Measurements from ENCODE around the gene RNF166.

RNF166 gene

DNA sequence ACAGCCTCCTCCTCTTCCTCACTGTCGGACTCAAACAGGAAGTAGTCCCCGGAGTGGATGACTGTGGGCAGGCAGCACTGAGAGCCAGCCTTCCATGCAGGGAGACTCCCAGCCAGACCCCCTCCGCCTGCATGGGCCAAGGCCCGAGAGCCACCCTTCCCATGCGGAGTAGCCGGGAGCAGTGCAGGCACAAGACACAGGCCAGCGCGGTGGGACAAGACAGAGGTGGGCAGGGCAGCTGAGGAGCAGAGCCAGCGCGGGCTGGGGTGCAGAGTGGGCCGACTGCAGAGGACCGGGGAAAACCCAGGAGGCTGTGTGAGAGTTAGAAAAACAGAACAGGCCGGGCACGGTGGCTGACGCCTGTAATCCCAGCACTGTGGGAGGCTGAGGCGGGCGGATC, 17.7 kb upstream of the RNF166 start:
- no peak for DNase-seq (ENCODE audit: low read depth)

DNA sequence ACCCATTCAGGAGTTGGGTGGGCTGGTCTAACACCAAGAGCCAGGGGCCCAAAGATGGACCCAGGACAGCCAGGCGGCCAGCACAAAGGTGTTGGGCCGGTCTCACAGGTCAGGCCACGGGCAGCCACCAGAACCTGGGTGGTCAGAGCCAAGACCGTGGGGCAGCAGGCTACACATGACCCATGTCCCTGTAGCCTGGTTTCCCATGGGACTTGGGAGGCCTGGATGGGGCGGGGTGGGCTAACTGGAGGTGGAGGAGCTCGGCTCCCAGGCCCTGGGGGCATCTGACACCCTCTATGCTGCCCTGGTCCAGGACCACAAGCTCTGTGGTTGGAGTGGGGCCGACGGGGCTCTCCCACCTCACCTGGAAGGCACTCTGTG, 17.3 kb upstream of the RNF166 start:
- no peak for DNase-seq (ENCODE audit: low read depth)

DNA sequence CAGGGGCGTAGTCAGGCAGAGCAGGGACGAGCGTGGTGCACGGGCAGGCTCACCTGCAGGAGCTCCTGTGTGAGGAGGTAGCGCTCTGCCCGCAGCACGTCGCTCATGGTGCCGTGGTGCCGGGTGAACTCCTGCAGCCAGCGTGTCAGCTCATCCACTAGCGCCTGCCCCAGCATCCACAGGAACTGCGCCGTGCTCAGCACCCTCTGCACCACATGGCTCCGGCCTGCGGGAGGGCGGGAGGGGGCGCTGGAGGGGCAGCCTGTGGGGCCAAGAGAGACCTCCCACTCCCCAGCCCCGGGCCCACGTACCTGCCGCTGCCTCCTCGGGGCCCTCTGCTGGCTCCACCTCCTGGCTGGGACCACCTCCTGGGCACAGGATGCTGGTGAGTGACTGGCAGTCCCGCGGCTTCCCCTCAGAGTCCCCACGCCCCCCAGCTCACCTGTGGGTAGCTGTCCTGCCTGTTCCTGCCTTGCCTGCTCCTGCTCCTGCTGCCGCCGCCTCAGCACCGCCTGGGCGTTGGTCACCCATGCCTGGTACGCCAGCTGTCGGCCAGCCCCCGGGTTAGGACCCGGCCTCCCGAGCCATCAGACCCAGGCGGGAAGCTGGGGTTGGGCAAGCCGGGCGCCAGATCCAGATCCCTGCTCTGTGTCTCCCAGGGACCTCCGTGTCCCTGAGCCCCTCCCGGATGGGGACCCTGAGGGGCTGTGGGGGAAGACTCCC, 16.7 kb upstream of the RNF166 start:
- DNase-seq (ENCODE audit: low read depth), result no peak

DNA sequence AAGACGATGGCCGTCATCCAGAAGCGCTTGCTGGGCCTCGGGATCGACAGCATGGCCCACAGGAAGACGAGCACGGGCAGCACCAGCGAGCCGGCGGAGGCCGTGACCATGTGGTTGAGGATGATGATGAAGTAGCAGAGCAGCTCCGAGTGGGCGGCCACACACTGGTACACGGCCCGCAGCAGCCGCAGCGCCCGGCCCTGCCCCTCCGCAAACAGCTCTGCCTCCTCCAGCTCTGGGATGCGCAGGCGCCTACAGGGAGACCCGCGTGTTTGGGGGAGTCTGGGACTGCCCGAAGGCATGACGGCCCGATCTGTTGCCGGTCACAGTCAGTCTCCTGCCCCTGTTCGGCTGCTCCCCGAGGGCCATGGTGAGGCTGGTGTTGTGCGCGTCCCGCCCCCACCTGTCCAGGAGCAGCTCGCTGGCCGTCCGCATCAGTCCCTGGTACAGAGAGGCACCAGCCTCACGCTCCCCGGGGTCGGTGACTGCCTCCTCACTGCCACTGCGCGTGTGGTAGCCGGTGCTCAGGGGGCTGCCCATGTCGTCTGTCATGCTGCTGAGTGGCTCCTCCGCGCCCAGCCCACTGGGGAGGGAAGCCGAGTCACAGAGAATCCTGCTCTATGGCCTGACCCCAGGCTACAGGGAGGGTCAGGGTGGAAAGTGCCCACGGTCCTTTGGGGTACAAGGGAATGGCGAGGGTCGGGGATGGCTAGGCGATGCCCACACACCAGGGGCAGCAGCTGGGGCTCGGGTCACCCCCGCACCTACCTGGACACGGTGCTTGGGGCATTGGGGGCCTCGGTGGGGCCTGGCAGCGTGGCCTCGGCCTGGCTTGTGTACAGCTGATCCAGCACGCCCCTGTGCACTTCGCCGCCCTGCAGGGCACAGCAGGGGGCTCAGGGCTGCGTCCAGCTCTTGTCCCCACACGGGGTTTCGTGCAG, 15.9 kb upstream of the RNF166 start:
- no peak for DNase-seq (ENCODE audit: low read depth)

DNA sequence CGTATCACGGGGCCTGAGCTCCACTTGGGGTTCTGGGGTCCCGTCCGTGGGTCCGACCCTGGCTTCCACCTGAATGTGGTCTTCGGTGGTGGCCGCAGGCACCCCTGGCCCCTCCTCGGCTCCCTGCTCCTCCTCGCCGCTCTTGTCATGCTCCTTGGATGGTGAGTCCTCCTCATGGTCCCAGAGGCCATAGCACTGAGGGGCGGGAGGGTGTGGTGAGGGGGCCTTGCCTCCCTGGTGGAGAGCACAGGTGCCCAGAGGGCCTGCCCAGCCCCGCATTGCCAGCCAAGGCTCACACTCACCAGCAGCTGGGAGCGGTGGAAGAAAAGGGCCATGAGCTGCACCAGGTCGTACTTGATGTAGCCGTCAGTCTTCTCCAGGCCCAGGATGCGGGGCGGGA, 15.0 kb upstream of the RNF166 start:
- DNase-seq (ENCODE audit: low read depth), result no peak

DNA sequence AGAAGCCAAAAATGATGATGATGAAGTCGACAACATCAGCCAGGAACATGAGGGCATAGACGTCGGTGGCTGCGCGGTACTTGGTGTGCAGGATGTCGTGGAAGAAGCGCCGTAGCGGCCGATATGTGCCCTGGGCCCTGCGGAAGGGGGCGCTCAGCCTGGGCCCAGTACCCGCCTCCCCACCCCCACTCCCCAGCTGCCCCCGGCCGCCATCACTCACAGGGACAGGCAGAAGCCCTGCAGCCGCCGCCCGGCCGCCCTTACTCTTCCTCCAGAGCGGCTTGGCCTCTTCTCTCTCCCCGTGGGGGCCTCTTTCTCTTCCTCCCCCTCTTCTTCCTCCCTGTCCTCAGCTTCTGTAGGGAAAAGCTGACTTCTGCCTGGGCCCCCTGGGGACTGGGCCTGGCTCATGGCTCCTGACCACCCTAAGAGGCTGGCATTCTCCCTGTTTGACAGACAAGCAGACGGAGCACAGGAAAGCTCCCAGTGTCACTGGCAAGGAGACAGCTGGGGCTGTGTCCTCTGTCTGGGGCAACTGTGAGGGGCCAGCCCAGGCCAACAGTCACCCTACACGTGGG, 14.3 kb upstream of the RNF166 start:
- no peak for DNase-seq (ENCODE audit: low read depth)

DNA sequence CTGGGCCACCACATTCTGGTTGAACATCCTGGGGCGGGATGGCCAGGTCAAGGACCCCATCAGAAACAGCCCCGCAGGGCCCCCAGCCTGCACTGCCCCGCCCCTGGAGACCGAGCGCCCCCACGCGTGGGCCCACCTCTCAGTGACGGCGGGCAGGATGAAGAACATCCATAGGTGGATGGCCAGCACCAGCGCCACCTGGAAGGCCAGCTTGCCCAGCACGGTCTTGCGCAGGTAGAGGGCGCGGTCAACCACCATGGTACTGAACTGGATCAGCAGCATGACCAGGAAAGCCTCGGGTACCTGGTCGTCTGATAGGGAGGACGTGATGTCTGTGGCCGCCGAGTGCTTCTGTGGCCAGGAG, 13.7 kb upstream of the RNF166 start:
- DNase-seq (ENCODE audit: low read depth), result no peak

DNA sequence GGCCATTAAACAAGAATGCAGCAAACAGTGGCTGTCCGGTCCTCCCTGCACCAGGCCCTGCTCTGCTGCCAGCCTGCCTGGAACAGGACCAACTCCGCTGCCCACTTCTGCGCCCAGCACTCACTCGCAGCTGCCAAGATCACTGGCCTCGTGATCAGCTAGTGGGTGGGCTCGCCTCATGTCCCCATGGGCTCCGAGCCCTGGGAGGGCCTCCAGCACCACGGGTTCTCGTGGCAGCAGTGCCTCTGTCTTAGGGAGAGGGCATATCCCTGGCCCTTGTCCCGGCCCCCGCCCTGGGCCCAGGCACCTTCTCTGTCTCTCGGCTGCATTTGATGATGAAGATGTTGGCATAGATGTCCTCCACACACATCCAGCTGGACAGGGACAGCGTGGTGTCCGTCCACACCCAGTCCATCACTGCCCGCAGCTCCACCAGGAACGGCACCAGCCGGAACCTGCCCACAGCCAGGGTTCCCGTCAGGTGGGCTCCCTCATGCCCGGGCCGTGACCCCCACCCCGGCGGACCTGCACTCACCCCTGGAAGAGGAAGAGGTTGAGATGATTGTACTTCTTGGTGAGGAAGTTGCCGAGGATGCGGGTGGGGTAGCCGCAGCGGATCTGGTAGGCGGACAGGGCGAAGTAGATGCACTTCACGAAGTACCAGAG, 13.2 kb upstream of the RNF166 start:
- no peak for DNase-seq (ENCODE audit: low read depth)

DNA sequence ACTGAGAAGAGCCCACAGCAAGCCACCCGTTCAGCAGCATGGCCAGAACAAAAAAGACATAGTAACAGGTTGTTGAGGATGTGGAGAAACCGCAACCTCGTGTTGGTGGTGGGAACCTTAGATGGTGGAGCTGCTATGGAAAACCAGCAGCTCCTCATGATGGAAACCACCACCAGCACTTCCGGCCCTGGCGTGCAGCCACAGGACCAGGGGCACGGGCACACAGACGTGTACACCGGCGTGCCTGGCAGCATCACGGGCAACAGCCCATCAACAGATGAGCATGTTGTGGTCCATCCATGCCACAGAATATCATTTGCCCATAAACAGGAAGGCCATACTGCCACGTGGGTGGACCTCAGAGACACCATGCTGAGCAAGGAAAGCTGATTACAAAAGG, 12.0 kb upstream of the RNF166 start:
- DNase-seq (ENCODE audit: low read depth), result no peak

DNA sequence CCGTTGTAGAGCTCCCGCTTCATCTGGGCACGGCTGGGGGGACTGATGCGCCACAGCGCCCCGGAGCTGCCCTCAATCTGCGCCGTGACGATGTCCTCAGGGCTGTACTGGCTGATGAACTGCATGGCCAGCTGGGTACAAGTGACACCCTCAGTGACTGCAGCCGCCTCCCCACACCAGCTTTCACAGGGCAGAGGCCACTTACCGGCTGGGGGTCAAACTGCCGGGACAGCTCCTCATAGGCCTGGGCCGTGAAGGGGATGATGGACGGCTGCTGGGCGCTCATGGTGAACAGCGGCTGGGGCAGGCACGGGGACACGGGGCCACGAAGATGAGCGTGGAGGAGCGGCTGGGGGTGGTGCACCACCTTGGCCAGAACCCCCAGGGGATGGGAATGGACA, 10.4 kb upstream of the RNF166 start:
- DNase-seq (ENCODE audit: low read depth), result no peak

DNA sequence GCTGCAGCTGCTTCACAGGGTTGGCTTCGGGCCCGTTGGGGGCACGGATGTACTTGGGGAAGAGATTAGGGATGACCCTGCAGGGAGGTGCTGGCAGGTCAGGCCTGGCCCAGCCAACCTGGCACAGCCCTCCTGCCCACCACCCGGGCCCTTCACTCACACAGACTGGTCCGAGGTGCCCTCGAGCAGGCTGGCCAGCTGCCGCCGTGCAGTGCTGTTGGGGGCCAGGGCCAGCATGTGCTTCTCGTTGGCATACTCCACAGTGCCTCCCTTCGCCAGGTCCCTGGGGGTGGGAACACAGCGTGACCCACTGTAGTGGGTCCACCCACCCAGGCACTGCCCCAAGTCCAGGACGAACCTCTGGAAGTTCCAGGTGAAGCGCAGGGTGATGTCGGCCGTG, 10.0 kb upstream of the RNF166 start:
- no peak for DNase-seq (ENCODE audit: low read depth)

DNA sequence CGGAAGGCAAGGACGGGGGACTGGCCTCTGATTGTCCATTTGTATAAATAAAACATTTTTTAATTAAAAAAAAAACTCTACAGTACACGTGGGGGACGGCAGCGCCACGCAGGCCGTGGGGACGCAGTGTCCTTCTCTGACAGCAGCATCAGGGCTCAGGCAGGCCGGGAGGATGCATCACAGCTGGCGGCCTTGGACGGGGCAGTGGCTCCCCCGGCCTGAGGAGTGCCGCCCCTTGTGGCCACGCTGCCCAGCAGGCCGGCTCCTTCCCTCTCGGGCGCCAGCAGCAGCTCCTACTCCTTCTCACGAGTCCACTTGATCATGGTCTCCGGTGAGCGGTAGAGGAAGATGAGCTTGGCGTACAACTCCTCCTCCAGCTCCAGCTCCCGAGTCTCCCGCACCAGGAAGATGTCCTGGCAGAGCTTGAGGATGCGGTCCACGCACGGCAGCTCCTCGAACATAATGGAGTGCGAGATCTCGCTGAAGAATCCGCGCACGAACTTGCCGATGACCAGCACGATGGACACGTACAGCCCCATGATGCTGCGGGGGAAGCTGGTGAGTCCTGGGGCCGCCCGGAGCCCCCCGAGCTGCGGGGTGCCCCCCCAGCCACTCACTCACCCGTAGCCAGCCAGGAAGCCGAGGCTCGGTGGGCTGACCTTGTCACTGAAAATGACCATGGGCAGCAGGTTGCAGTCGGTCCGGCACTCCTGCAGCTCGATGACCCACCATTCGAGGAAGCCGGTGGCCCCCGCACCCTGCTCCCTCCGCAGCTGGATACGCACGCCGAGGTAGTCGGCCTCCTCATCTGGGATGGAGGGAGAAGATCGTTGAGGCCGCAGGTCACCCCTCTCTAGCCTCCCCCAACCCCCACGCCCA, 9.3 kb upstream of the RNF166 start:
- DNase-seq (ENCODE audit: low read depth), result no peak

DNA sequence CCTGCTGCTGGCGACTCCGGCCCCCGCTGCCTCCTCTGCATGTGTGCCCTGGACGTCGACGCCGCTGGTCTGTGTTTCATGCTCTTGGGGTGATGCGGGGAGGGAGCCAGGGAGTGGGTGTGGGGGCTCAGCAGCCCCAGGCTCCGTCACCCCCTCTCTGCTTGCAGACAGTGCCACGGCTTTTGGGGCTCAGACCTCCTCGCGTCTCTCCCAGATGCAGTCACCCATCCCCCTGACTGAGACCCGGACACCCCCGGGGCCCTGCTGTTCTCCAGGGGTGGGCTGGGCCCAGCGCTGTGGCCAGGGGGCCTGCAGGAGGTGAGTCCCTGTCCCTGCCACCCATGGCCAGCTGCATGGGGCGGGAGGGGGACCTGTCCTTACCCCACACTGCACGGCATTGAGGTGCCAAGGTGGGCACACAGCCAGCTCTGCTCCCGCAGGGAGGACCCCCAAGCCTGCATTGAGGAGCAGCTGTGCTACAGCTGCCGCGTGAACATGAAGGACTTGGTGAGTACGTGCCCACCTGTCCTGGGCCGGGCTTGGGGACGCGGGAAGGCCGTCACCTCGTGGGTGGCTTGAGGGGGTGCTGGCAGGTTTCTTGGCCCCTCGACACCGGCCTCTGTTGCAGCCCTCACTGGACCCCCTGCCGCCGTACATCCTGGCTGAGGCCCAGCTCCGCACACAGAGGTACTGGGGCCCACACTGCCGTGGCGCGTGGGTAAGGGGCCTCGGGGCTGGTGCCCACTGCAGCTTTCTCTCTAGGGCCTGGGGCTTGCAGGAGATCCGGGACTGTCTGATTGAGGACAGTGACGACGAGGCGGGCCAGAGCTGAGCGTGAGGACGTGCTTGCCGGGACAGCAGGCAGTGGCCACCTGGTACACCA, 8.5 kb upstream of the RNF166 start:
- DNase-seq (ENCODE audit: low read depth), result no peak

DNA sequence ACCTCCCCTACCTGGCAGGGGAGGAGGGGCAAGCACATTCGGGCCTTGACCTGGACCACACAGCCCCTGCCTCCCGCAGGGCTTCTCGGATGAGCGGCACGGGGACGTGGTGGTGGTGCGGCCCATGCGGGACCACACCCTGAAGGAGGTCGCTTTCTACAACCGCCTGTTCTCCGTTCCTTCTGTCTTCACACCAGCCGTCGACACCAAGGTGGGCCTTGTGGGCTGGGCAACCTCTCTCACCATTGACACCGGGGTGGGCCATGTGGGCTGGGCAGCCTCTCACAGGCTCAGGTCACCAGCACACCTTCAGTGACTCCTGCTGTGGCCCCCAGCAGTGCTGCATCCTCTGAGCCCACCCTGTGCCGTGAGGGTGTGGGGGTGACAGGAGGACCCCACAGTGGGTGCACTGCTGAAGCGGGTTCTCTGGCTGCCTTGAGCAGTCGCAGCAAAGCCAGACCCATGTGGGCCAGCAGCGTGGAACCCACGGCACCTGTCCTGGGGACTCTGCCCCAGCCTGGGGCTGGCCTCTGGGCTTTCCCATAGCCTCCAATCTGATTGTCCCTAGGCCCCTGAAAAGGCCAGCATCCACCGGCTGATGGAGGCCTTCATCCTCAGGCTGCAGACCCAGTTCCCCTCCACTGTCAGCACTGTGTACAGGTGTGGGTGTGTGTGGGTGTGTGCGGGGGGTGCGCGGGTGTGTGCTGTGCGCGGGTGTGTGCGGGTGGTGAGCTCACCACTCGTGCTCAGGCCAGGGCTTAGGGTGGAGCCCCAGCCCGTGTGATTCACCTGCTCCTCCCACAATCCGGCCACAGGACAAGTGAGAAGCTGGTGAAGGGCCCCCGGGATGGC, 7.6 kb upstream of the RNF166 start:
- no peak for DNase-seq (ENCODE audit: low read depth)

DNA sequence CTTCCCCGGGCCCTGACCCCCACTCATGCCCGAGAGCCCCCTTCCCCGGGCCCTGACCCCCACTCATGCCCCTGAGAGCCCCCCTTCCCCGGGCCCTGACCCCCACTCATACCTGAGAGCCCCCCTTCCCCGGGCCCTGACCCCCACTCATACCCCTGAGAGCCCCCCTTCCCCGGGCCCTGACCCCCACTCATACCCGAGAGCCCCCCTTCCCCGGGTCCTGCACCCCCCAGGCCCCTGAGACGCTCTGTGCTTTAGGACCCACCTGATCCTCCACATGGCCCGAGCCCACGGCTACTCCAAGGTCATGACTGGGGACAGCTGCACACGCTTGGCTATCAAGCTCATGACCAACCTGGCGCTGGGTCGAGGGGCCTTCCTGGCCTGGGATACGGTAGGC, 6.8 kb upstream of the RNF166 start:
- DNase-seq (ENCODE audit: low read depth), result no peak

DNA sequence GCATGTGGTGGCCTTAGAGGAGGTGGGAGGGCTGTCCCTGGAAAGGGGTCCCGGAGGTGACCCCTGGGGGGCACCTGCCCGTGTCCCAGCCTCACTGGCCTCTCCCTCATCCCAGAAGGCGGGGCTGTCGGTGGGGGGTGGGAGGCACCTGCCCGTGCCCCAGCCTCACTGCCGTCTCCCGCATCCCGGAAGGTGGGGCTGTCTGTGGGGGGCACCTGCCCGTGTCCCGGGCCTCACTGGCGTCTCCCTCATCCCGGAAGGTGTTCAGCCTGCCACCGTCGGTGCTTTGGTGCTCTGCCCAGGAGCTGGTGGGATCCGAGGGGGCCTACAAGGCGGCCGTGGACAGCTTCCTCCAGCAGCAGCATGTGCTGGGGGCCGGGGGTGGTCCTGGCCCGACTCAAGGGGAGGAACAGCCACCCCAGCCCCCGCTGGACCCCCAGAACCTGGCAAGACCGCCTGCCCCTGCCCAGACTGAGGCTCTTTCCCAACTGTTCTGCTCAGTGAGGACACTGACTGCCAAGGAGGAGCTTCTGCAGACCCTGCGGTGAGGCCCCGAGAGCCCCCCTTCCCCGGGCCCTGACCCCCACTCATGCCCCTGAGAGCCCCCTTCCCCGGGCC, 6.3 kb upstream of the RNF166 start:
- no peak for DNase-seq (ENCODE audit: low read depth)

DNA sequence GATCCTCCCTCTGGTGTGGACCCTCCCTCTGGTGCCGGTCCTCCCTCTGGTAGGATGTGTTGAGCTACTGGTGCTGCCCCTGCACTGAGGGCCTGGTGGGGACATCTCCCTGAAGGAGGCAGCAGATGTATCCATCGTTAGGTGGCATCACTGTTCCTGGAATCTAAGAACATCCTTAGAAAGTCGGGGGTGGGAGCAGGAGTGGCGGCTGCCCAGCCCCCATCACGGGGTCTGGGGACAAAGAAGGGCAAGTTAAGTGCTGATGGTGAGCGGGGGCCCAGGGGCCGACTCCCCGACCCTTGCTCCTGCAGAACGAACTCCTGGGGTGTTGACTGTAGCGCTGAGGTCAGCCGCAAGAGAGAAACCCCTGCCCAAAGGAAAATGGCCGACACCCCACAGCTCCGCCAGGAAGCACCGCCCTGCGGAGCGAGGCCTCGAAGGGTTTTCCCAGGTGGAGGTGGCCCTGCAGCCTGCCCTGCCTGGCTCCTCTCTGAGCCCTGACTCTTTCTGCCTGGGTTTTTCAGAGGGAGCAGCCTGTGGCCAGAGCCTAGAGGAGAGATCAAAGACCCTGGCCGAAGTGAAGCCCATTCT, 5.6 kb upstream of the RNF166 start:
- DNase-seq (ENCODE audit: low read depth), result no peak

DNA sequence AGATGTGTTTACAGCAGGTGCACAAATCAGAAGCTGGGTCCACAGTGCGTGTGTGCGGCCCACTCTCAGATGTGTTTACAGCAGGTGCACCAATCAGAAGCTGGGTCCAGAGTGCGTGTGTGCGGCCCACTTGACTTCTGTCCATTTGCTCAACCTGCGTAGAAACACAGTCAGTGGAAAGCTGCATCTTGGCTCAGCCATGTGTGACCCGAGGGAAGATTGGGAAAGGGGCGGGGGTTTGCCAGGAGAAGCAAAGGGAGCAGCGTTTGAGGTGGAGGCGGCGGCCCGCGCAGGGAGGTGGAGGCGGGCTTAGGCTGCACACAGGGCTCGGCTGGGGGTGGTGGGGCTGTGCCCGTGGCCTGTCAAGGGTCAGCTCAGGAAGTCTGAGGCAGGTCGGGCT, 4.3 kb upstream of the RNF166 start:
- DNase-seq (ENCODE audit: low read depth), result no peak
